ENCODE data around the gene COQ5. TPM values are rescaled to one million over a fixed set of nuclear protein-coding genes. Genes with fewer than 3 reads are reported as not detected.

COQ5 gene
- total and polyA plus RNA-seq, 2 of the 4 experiments (the other 2 are of a cell fraction): 21.6 to 25.1 TPM

GRCh38 chr12:120474616-120474960 is 54.4 kb downstream of the COQ5 start:
- no peak overlapping the region for H2AFZ ChIP-seq (replicated peaks; ENCODE audit: low read length, poor library complexity)
- dilution Hi-C loops (cut with HindIII; ENCODE audit: low sequenced_read_pairs, unreplicated experiment) (no loop called here), in situ Hi-C loops (cut with MboI; ENCODE audit: low sequenced_read_pairs) (no loop called here), intact Hi-C loops (cut with micrococcal nuclease) (loop anchor here (2.0 kb wide), 1 partner anchor 20 kb away; no protein-coding TSS in a partner anchor)
- no peak for TF ChIP-seq MAFK (IDR thresholded peaks at IDR 0.05; ENCODE audit: low read depth, low read length)
- no peak for TF ChIP-seq CEBPB (IDR thresholded peaks at IDR 0.05; ENCODE audit: low read depth, low read length)
- TF ChIP-seq BHLHE40 (IDR thresholded peaks at IDR 0.05; ENCODE audit: low read depth, low read length): peak; percentile 47; the same call in 1 of the 2 replicates
- peak; percentile 19 for TF ChIP-seq RCOR1 (IDR thresholded peaks at IDR 0.05; ENCODE audit: insufficient replicate concordance, low read length)
- TF ChIP-seq CTCF (conservative IDR thresholded peaks at IDR 0.05; ENCODE audit: low read depth, low read length): no peak
- TF ChIP-seq SMC3 (IDR thresholded peaks at IDR 0.05; ENCODE audit: low read depth, low read length): no peak
- peak; percentile 43; the same call in 1 of the 2 replicates for TF ChIP-seq FOS (IDR thresholded peaks at IDR 0.05; ENCODE audit: low read depth, low read length)
- no peak for TF ChIP-seq POLR2A (IDR thresholded peaks at IDR 0.05; ENCODE audit: low read depth, low read length)
- no peak for TF ChIP-seq ELK1 (IDR thresholded peaks at IDR 0.05; ENCODE audit: borderline replicate concordance, low read depth, low read length)
- TF ChIP-seq MAZ (IDR thresholded peaks at IDR 0.05; ENCODE audit: borderline replicate concordance, low read depth, low read length): no peak
- peak overlapping the region; percentile 16; the same call in 1 of the 3 replicates for H2BK15ac ChIP-seq (ENCODE audit: low read depth, low read length)
- DNase-seq (peak; percentile 80), ATAC-seq (ENCODE audit: low read depth) (peak; percentile 32)
- H3K23ac ChIP-seq (ENCODE audit: low read depth, low read length): no peak overlapping the region
- peak overlapping the region; percentile 19; the same call in 1 of the 2 replicates for H2BK120ac ChIP-seq (ENCODE audit: low read depth, low read length)
- H3K9me1 ChIP-seq (ENCODE audit: insufficient read depth, low read length): peaks cover 4% of the 10 kb centered on the region; the same call in 1 of the 2 replicates
- peak overlapping the region; percentile 12 to 69 for H4K8ac ChIP-seq (ENCODE audit: low read depth in 2 of 2, low read length in 2 of 2)
- peak overlapping the region; percentile 2; the same call in 1 of the 2 replicates for H2BK20ac ChIP-seq (ENCODE audit: low read depth, low read length)
- no peak overlapping the region for H3K56ac ChIP-seq (ENCODE audit: extremely low read depth, insufficient read depth, low read length)
- H2AK5ac ChIP-seq (ENCODE audit: low read depth, low read length): 0 out of 2 replicates have a peak overlapping the region, but pooled peaks have one; percentile 6
- ChIA-PET CTCF (no interaction called here), POLR2A (ENCODE audit: unreplicated experiment) (no interaction called here)
- peak overlapping the region; percentile 38; the same call in 1 of the 2 replicates for H3K18ac ChIP-seq (ENCODE audit: low read depth, low read length)
- H3K14ac ChIP-seq (replicated peaks; ENCODE audit: low read depth, low read length): peak overlapping the region; percentile 83; the same call in 1 of the 2 replicates
- no peak overlapping the region for H2AK9ac ChIP-seq (replicated peaks; ENCODE audit: low read depth, low read length, poor library complexity)
- peak overlapping the region; percentile 60; the same call in 1 of the 2 replicates for H4K91ac ChIP-seq (ENCODE audit: insufficient read depth, low read depth, low read length)
- peak overlapping the region; percentile 90 for H2BK5ac ChIP-seq (ENCODE audit: low read depth, low read length, poor library complexity, severe bottlenecking)
- H3K79me1 ChIP-seq (ENCODE audit: low read depth in 1 of 2, low read length in 2 of 2): peaks cover 19 to 46% of the 10 kb centered on the region in 2 experiments
- H3K4me1 ChIP-seq (ENCODE audit: control insufficient read depth, insufficient read depth, low read length): peaks cover 4% of the 10 kb centered on the region
- no CpG with 5 or more reads among the region's 2 CpGs for WGBS, 2 experiments (ENCODE audit: extremely low coverage in 2 of 2, insufficient read length in 1 of 2)
- peak overlapping the region; percentile 27; the same call in 1 of the 2 replicates for H3K9ac ChIP-seq (ENCODE audit: low read depth, low read length)
- peak overlapping the region; percentile 51; the same call in 1 of the 2 replicates for H3K4me2 ChIP-seq (ENCODE audit: low read depth, low read length)
- H4K20me1 ChIP-seq (ENCODE audit: insufficient read depth, low read length): no peaks in the 10 kb centered on the region
- peak overlapping the region; percentile 77; the same call in 1 of the 2 replicates for H4K5ac ChIP-seq (ENCODE audit: low read depth, low read length)
- peak overlapping the region; percentile 29; the same call in 1 of the 2 replicates for H3K4ac ChIP-seq (ENCODE audit: low read depth, low read length)
- H3K4me3 ChIP-seq (ENCODE audit: insufficient read depth, low read depth, low read length): no peak overlapping the region
- no peaks in the 10 kb centered on the region for H3K27me3 ChIP-seq (ENCODE audit: control insufficient read depth, insufficient read depth, low read length)
- no TSS peak for BruUV-seq (replicated peaks)
- no peak overlapping the region for H3K27ac ChIP-seq (ENCODE audit: insufficient read depth, low read length)
- H3K36me3 ChIP-seq (ENCODE audit: control insufficient read depth, insufficient read depth, low read length): no peaks in the 10 kb centered on the region
- no peaks in the 10 kb centered on the region for H3K9me3 ChIP-seq (ENCODE audit: control insufficient read depth, insufficient read depth, low read length)
